22Rv1 (cell line): ENCODE data around the gene COTL1.

Source experiments
- H3K27ac ChIP-seq: fragments of 450-650 bp; 2 replicates; pipeline ENCODE4 v1.5.1; 2017
- ZFX ChIP-seq: fragments of 450-650 bp; IDR thresholded peaks from 2 replicates; pipeline ENCODE4 v1.6.1; 2017; ENCODE audit warnings: antibody characterized with exemption, borderline replicate concordance
- TF ChIP-seq, protein P1 (sequence below): fragments of 450-650 bp; IDR thresholded peaks from 2 replicates; pipeline ENCODE4 v1.5.1; 2017; ENCODE audit warnings: mild to moderate bottlenecking

COTL1 gene

DNA sequence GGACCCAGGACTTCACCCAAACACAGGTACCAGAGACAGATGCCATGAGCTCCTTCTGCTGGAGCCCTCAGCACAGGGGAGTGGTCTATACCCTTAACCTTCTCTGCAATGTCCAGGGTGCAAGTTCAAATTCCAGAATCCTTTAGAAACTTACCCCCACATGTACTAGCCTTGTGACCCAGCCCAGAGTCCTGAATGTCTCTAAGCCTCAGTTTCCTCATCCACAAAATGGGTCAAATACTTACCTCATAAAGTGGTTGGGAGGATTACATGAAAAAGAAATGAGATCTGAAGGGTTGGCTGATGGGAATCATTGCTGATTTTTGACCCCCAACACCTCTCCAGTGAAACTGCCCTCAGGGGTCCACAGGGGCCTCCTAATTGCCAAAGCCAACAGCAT is 21.7 kb downstream of the COTL1 start:
- H3K27ac ChIP-seq = no peak overlapping the region
- TF ChIP-seq, protein P1, sequence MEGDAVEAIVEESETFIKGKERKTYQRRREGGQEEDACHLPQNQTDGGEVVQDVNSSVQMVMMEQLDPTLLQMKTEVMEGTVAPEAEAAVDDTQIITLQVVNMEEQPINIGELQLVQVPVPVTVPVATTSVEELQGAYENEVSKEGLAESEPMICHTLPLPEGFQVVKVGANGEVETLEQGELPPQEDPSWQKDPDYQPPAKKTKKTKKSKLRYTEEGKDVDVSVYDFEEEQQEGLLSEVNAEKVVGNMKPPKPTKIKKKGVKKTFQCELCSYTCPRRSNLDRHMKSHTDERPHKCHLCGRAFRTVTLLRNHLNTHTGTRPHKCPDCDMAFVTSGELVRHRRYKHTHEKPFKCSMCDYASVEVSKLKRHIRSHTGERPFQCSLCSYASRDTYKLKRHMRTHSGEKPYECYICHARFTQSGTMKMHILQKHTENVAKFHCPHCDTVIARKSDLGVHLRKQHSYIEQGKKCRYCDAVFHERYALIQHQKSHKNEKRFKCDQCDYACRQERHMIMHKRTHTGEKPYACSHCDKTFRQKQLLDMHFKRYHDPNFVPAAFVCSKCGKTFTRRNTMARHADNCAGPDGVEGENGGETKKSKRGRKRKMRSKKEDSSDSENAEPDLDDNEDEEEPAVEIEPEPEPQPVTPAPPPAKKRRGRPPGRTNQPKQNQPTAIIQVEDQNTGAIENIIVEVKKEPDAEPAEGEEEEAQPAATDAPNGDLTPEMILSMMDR = no peak

DNA sequence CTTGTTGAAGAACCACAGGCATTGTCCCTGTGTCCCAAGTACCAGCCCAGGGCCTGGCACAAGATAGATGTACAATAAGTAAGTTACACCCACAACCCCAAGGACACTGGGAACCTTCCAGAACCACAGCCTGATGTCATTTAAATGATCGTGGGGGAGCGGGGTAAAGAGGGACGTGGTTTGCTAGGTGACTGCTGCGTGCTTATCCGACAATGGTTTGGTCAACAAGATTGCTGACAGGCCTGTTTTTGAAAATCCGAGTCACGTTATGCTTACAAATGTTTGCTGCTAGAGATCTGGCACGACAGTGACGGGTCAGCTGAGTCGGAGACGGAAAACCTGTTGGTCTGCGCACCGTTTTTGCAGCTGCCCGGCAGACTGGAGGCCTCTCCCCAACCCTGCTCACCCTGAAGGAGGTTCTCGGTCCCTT is 22.8 kb downstream of the COTL1 start:
- TF ChIP-seq, protein P1 = no peak
- TF ChIP-seq ZFX = no peak
- H3K27ac ChIP-seq = no peak overlapping the region

DNA sequence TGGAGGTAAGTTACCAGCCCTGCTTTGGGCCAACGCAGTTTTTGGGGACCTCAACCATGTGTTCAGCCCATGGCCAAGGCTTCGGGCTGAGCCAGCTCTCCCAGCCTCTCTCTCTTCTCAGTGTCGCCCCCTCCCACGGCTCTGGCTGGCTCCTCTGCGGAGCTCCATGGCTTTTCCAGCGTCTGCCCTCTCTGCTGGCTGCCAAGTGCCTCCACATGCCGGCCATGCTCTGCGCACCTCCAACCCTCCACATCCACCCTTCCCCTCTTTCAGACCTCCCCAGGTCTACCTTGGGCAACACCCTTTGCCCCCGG is 23.2 kb downstream of the COTL1 start:
- H3K27ac ChIP-seq = no peak overlapping the region
- TF ChIP-seq ZFX = no peak
- TF ChIP-seq, protein P1 = no peak

DNA sequence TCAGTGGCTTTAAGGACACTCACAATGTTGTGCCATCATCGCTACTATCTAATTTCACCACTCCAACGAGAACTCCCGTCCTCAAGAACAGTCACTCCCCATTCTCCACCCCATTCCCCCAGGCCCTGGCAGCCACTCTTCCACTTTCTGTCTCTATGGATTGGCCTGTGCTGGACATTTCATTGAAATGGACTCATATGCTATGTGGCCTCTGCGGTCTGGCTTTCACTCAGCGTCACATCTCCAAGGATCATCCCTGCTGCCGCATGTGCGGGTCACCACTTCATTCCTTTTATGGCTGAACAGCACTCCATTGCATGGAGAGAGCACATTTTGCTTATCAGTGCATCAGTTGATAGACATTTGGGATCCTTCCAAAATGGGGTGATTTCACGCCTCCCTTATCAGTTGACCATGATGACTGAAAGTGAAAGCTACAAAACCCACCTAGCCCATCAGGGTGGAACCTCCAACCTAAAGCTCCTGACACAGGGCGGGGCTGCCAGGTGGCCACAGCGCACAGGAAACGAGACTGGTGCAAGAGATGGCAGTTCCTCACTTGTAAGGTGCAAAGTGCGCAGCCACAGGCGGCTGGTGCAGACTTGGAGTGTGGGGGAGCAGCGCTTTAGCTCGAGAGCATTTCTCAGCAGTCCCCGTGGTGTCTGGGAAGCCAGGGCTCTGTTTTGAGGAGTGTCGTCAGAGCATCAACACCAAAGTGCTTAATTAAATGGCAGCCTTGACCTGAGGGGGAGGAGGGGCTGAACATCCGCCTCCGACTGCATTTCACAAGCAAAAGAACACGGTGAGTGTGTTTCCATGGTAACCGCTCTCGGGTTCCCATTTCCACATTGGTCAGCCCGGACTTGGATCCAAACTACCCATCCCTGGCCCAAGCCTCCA is 23.8 kb downstream of the COTL1 start:
- H3K27ac ChIP-seq = no peak overlapping the region
- no peak for TF ChIP-seq ZFX
- TF ChIP-seq, protein P1 = no peak

DNA sequence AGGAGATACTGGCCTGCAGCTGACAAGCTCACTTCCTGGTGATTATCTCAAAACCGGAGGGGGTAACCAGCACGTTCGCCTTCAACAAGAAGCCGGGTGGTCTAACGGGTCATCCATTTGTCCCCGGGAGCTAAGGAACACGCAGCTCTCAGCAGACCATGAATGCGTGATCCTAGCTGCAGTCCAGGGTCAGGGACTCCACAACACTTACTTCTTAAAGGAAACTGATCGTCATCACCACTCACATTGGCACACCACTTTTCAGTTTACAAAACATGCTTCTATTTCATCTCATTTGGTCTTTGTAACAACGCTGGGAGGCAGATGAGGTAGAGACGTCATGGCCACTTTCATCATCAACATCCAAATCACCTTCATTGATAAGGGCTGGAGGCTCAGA is 25.2 kb downstream of the COTL1 start:
- no peak overlapping the region for H3K27ac ChIP-seq
- TF ChIP-seq, protein P1 = no peak
- TF ChIP-seq ZFX = no peak

DNA sequence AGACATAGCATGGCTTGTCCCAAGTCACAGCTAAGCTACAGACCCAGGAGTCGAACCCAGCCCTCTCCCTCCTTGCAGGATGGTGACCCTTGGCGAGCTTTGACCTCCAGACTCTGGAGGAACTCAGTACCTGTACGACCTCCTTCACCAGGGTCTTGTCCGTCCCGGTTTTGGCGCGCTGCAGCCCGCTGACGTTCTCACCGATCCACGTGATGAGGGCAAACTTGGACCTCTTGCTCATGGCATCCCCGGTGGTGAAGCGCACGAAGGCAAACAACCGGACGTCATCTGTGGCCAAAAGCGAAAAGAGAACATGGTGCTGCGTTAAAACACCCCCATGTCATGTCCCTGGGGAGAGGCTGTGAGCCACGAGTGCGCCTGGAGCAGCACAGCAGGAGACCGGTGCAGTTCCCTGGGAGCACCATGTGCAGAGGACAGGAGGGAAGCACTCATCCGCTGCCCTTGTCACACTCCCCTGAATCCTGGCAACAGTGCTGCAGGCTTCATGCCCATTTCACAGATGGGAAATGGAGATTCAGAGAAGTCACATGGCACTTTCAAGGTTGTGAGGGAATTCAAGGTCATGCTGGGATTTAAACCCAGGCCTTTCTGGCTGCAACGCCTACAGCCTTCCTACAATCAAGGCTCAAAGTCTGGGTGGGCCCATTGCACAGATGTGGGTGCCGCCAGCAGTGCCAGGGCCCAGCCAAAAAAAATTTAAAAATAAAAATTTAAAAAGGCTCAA is 27.7 kb downstream of the COTL1 start:
- H3K27ac ChIP-seq = no peak overlapping the region
- TF ChIP-seq, protein P1 = no peak
- no peak for TF ChIP-seq ZFX

DNA sequence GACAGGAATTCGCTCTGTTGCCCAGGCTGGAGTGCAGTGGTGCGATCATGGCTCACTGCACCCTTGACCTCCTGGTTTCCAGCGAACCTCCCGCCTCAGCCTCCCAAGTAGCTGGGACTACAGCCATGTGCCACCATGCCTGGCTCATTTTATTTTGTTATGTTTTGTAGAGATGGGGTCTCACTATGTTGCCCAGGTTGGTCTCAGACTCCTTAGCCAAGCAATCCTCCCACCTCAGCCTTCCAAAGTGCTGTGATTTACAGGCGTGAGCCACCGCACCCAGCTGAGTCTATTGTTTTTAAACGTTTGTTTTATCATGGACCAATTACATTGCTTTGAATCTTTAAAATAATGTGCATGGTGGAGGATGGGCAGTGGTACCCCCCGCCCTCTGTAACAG is 28.9 kb downstream of the COTL1 start:
- no peak overlapping the region for H3K27ac ChIP-seq
- TF ChIP-seq ZFX = no peak
- TF ChIP-seq, protein P1 = no peak
